Neural progenitor cell (in vitro differentiated cells): ENCODE data around the gene NINL.

Experiments
- EZH2 ChIP-seq: fragments of 200-600 bp; sonication (generic); IDR thresholded peaks from 2 replicates; pipeline ENCODE4 v1.6.1; 2017; ENCODE audit warnings: antibody characterized with exemption, mild to moderate bottlenecking, moderate library complexity
- EZH2phosphoT487 ChIP-seq: fragments of 200-600 bp; sonication (generic); IDR thresholded peaks from 2 replicates; pipeline ENCODE4 v1.6.1; 2017; ENCODE audit warnings: antibody characterized with exemption
- TF ChIP-seq, protein P1 (sequence below): fragments of 200-600 bp; sonication (generic); IDR thresholded peaks from 2 replicates; pipeline ENCODE4 v1.5.1; 2017; ENCODE audit warnings: antibody characterized with exemption, mild to moderate bottlenecking

GRCh38 chr20:25499855-25500434, 85.4 kb downstream of the NINL start:
- TF ChIP-seq EZH2 = no peak
- TF ChIP-seq, protein P1, sequence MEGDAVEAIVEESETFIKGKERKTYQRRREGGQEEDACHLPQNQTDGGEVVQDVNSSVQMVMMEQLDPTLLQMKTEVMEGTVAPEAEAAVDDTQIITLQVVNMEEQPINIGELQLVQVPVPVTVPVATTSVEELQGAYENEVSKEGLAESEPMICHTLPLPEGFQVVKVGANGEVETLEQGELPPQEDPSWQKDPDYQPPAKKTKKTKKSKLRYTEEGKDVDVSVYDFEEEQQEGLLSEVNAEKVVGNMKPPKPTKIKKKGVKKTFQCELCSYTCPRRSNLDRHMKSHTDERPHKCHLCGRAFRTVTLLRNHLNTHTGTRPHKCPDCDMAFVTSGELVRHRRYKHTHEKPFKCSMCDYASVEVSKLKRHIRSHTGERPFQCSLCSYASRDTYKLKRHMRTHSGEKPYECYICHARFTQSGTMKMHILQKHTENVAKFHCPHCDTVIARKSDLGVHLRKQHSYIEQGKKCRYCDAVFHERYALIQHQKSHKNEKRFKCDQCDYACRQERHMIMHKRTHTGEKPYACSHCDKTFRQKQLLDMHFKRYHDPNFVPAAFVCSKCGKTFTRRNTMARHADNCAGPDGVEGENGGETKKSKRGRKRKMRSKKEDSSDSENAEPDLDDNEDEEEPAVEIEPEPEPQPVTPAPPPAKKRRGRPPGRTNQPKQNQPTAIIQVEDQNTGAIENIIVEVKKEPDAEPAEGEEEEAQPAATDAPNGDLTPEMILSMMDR = no peak
- no peak for TF ChIP-seq EZH2phosphoT487
